Measurements from ENCODE around the gene ERVFRD-1. TPM values are rescaled to one million over a fixed set of nuclear protein-coding genes. Genes with fewer than 3 reads are reported as not detected.

The ERVFRD-1 gene
- total and polyA plus RNA-seq, 2 of the 13 experiments (the other 11 are each of a cell fraction or from before 2014, with no cell fraction given), result not detected

DNA sequence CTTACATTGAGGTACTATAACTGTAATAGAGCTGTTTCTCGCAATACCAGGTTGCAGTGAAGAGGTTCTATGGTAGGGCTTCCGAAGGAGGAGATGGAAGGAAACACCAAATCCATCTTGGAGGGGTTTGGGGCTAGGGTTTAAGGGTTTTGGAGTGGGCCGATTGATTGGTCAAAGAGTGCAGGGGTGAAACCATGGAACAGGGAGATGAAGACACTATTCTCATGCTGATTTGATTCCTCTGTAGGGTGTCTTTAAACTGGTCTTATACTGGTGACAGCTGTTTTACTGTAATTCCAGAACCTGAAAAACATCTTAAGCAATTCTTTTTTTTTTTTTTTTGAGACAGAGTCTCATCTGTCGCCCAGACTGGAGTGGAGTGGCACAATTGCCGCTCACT is 10.1 kb downstream of the ERVFRD-1 start:
- no peak for ATAC-seq
- DNase-seq (ENCODE audit: low spot score), result no peak
- BruUV-seq (replicated peaks), result no TSS peak
- FAIRE-seq, result no peak
- no peak overlapping the region for H3K9ac ChIP-seq (ENCODE audit: insufficient read depth, low read depth, low read length)
- H3K27ac ChIP-seq (ENCODE audit: extremely low read length, insufficient read depth, low read length), result no peak overlapping the region
- peaks cover 96% of the 10 kb centered on the region for H3K79me2 ChIP-seq (ENCODE audit: insufficient read depth, low read length)
- peaks cover 28% of the 10 kb centered on the region for H3K4me1 ChIP-seq (ENCODE audit: insufficient read depth, low read length)
- H3K27me3 ChIP-seq (ENCODE audit: control insufficient read depth in 1 of 2, insufficient read depth in 2 of 2, low read length in 2 of 2), result no peaks in the 10 kb centered on the region
- H3K36me3 ChIP-seq (replicated peaks in 1 of 2; ENCODE audit: control insufficient read depth in 1 of 2, insufficient read depth in 2 of 2, low read length in 2 of 2), result no peaks in the 10 kb centered on the region; a peak in 2 of 5 replicates
- intact Hi-C loops (cut with micrococcal nuclease; ENCODE audit: unreplicated experiment), result no loop called here
- peaks cover 5% of the 10 kb centered on the region; the same call in 1 of the 2 replicates for H4K20me1 ChIP-seq (ENCODE audit: insufficient read depth, low read length)
- POLR2A ChIA-PET, result no interaction called here
- no peaks in the 10 kb centered on the region for H3K9me3 ChIP-seq (ENCODE audit: low read length)
- in situ Hi-C loops (cut with HindIII; ENCODE audit: extremely low pct_ligation_motif_present, low pct_unique_long_range_greater_than_20kb), result no loop called here
- H3K4me3 ChIP-seq (replicated peaks in 1 of 3; ENCODE audit: insufficient read depth in 1 of 3, low read depth in 2 of 3, low read length in 3 of 3), result no peak overlapping the region
- CTCF ChIA-PET (ENCODE audit: low intra/inter-chr PET ratio, low total read pairs), result no interaction called here
- H3K4me2 ChIP-seq (ENCODE audit: low read depth, low read length), result no peak overlapping the region
- TF ChIP-seq ATF7 (IDR thresholded peaks at IDR 0.05) (no peak), ATF7 (CRISPR knock-in tag; IDR thresholded peaks at IDR 0.05) (no peak), AGO1 (IDR thresholded peaks at IDR 0.05; ENCODE audit: low read depth, low read length, poor library complexity, severe bottlenecking) (no peak), SATB2 (CRISPR knock-in tag; IDR thresholded peaks at IDR 0.05) (no peak), ZNF558 (CRISPR knock-in tag; IDR thresholded peaks at IDR 0.05; ENCODE audit: borderline replicate concordance) (no peak), ETV6 (CRISPR knock-in tag; conservative IDR thresholded peaks at IDR 0.05) (no peak), TARDBP (CRISPR knock-in tag; IDR thresholded peaks at IDR 0.05) (no peak), SRY (CRISPR knock-in tag; IDR thresholded peaks at IDR 0.05) (no peak), YEATS2 (CRISPR knock-in tag; IDR thresholded peaks at IDR 0.05; ENCODE audit: borderline replicate concordance) (no peak), ZNF598 (CRISPR knock-in tag; IDR thresholded peaks at IDR 0.05; ENCODE audit: borderline replicate concordance) (no peak), TOPORS (CRISPR knock-in tag; IDR thresholded peaks at IDR 0.05) (no peak)
- TF ChIP-seq, protein P1, sequence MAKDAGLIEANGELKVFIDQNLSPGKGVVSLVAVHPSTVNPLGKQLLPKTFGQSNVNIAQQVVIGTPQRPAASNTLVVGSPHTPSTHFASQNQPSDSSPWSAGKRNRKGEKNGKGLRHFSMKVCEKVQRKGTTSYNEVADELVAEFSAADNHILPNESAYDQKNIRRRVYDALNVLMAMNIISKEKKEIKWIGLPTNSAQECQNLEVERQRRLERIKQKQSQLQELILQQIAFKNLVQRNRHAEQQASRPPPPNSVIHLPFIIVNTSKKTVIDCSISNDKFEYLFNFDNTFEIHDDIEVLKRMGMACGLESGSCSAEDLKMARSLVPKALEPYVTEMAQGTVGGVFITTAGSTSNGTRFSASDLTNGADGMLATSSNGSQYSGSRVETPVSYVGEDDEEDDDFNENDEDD (CRISPR knock-in tag; IDR thresholded peaks at IDR 0.05; ENCODE audit: borderline replicate concordance), result no peak
- WGBS (ENCODE audit: low lambda C conversion rate), result 97% methylated on average over 5 of the region's 5 CpGs
- no peak overlapping the region for H2AFZ ChIP-seq (ENCODE audit: low read length)

All from HepG2 (cell line).